Ishikawa (cell line): ENCODE measurements around the gene TEX29.

Experiments used
- CEBPB ChIP-seq: IDR thresholded peaks from 2 replicates; pipeline ENCODE4 v1.6.1; 2012
- EGR1 ChIP-seq: IDR thresholded peaks from 2 replicates; pipeline ENCODE4 v1.6.1; 2012
- EP300 ChIP-seq: IDR thresholded peaks from 2 replicates; pipeline ENCODE4 v1.6.1; 2012; ENCODE audit warnings: borderline replicate concordance
- FOXM1 ChIP-seq: IDR thresholded peaks from 2 replicates; pipeline ENCODE4 v1.6.1; 2012; ENCODE audit warnings: low read depth, borderline replicate concordance
- MAX ChIP-seq: IDR thresholded peaks from 2 replicates; pipeline ENCODE4 v1.6.1; 2012
- NFIC ChIP-seq: IDR thresholded peaks from 2 replicates; pipeline ENCODE4 v1.6.1; 2012
- RAD21 ChIP-seq: IDR thresholded peaks from 2 replicates; pipeline ENCODE4 v1.6.1; 2012; ENCODE audit warnings: low read depth
- REST ChIP-seq: IDR thresholded peaks from 2 replicates; pipeline ENCODE4 v1.6.1; 2012; ENCODE audit warnings: low read depth, mild to moderate bottlenecking
- TAF1 ChIP-seq: IDR thresholded peaks from 2 replicates; pipeline ENCODE4 v1.6.1; 2012; ENCODE audit warnings: low read depth, mild to moderate bottlenecking
- TCF12 ChIP-seq: IDR thresholded peaks from 2 replicates; pipeline ENCODE4 v1.6.1; 2012; ENCODE audit warnings: low read depth
- TEAD4 ChIP-seq: IDR thresholded peaks from 2 replicates; pipeline ENCODE4 v1.6.1; 2012
- USF1 ChIP-seq: IDR thresholded peaks from 2 replicates; pipeline ENCODE4 v1.6.1; 2012
- YY1 ChIP-seq: IDR thresholded peaks from 2 replicates; pipeline ENCODE4 v1.6.1; 2012; ENCODE audit warnings: low read depth
- ZBTB7A ChIP-seq: IDR thresholded peaks from 2 replicates; pipeline ENCODE4 v1.6.1; 2012; ENCODE audit warnings: low read depth

GRCh38 chr13:111283457-111283856 lies 37.0 kb upstream of the TEX29 start:
- TF ChIP-seq CEBPB (no peak), MAX (no peak), RAD21 (no peak), ZBTB7A (no peak), YY1 (no peak), TCF12 (no peak), TAF1 (no peak), TEAD4 (no peak), FOXM1 (no peak), REST (no peak), USF1 (no peak), EP300 (no peak), EGR1 (no peak), NFIC (no peak)
